ENCODE results near the gene NEK2.

NEK2 gene

DNA sequence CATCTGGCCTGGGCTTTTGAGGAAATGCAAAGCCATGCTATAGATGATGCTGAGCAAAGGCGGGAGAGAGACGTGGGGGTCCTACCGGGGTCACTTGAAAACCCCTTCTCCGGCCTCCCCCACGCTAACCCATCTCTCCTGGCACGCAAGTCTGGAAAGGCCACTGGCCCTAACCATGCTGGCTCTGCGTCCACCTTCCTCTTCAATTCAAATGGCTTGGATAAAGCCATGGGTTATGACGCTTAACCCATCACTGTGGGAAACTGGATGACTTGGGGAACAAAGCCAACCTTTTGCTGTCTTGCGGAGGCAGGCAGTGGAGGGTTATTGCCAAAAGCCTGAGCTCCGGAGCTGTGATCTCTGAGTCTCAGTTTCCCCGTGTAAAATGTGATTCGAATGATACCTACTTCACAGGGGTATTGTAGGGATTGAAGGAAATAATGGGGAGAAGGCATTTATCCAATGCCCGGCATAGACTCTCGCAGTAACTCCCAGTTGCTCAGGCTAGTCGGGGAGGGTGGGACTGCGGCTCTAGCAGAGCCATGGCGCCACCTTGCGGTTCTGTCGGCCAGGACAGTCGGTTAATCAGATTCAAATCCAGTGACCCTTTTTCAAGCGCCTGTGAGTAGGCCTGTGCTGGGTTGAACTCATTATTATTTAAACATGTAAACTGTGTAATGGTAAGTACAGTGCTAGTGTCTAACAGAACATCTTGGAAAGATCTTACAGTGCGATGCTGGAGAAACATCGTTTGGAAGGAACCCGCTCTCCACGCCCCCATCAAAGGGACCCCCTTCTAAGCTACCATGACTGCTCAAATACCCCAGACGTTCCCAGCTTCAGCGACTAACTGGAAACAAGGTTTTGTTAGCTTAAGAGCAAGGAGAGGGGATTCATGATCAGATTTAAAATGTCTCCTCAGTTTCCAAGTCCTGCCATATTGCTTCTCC, 20.3 kb downstream of the NEK2 start:
- TF ChIP-seq, protein P1, sequence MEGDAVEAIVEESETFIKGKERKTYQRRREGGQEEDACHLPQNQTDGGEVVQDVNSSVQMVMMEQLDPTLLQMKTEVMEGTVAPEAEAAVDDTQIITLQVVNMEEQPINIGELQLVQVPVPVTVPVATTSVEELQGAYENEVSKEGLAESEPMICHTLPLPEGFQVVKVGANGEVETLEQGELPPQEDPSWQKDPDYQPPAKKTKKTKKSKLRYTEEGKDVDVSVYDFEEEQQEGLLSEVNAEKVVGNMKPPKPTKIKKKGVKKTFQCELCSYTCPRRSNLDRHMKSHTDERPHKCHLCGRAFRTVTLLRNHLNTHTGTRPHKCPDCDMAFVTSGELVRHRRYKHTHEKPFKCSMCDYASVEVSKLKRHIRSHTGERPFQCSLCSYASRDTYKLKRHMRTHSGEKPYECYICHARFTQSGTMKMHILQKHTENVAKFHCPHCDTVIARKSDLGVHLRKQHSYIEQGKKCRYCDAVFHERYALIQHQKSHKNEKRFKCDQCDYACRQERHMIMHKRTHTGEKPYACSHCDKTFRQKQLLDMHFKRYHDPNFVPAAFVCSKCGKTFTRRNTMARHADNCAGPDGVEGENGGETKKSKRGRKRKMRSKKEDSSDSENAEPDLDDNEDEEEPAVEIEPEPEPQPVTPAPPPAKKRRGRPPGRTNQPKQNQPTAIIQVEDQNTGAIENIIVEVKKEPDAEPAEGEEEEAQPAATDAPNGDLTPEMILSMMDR (IDR thresholded peaks at IDR 0.05; ENCODE audit: borderline replicate concordance, insufficient read depth, low read depth, low read length): peak; percentile 88
- no peak overlapping the region for H3K4me3 ChIP-seq (ENCODE audit: low read depth, low read length)

DNA sequence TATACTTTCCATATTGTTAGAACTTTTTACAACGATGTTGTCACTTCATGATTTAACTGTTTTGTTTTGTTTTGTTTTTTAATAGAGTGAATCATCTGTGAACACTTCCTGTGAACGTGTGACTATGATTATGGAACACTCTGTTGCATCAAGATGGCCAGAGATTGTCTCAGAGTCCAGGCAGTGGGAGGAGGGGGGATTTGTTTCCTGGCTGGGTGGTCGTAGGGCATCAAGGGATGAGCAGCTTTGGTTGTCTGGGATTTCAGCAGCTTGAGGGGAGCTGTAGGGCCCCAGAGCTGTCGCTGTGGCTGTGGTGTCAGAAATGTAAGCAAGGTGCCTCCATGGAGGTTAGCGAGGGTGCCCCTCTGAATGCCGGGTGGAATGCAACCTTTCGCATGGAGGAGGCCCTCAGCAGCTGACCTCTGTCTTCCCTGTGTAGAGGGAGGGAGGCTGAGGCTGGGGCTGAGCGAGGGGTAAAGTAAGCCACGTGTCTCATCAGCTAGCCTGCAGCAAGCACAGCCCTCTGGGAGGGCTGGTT, 21.4 kb downstream of the NEK2 start:
- no peak overlapping the region for H3K4me3 ChIP-seq (ENCODE audit: low read depth, low read length)
- TF ChIP-seq, protein P1 (IDR thresholded peaks at IDR 0.05; ENCODE audit: borderline replicate concordance, insufficient read depth, low read depth, low read length): no peak

DNA sequence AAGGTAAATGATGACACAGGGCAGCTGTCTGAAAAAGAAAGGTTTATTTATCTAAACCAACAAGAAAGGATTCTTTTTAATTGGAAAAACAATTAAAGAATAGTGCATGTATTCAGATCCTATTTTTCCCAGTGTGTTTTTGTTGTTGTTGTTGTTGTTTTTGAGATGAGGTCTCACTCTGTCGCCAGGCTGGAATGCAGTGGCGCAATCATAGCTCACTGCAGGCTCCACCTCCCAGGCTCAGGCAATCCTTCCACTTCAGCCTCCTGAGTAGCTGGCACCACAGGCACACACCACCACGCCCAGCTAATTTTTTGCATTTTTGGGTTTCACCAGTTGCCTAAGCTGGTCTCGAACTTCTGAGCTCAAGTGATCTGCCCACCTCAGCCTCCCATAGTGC, 22.1 kb downstream of the NEK2 start:
- TF ChIP-seq, protein P1 (IDR thresholded peaks at IDR 0.05; ENCODE audit: borderline replicate concordance, insufficient read depth, low read depth, low read length): no peak
- no peak overlapping the region for H3K4me3 ChIP-seq (ENCODE audit: low read depth, low read length)

DNA sequence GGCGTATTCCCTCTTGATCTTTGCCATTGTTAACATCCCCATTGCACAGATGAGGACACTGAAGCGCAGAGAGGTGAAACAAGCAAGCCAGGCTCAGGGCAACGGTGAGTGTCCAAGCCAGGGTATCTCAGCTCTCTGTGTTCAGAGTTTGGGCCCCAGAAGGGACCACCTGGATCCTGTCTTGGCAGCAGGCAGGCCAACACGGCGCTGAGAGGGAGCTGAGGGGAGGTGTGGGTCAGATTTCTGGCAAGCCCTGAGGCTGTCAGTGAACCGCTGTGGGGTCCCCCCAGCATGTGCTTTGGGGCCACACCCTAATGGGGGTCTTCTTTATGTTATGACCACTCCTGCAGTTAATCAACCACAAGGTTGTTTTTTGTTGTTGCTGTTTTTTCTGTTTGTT, 23.1 kb downstream of the NEK2 start:
- no peak overlapping the region for H3K4me3 ChIP-seq (ENCODE audit: low read depth, low read length)
- TF ChIP-seq, protein P1 (IDR thresholded peaks at IDR 0.05; ENCODE audit: borderline replicate concordance, insufficient read depth, low read depth, low read length): no peak

DNA sequence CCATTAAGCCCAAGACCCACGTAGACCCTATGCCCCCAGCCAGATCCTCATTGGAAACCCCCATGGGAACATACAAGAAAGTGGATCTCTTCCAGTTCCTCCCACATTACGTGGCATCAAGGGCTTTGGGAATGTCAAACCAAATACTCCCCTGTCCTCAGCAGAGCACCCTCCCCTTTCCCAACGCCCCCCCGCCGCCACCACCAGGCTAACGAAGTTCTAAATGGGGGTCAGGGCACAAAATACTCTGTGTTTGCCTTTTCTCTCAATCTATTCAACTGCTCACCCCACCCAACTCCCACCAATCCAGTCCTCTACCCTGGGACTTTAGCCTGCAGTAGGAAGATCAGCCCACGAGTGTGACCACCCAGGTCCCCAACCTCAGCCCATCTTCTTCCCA, 24.5 kb downstream of the NEK2 start:
- H3K4me3 ChIP-seq (ENCODE audit: low read depth, low read length): no peak overlapping the region
- TF ChIP-seq, protein P1 (IDR thresholded peaks at IDR 0.05; ENCODE audit: borderline replicate concordance, insufficient read depth, low read depth, low read length): no peak

DNA sequence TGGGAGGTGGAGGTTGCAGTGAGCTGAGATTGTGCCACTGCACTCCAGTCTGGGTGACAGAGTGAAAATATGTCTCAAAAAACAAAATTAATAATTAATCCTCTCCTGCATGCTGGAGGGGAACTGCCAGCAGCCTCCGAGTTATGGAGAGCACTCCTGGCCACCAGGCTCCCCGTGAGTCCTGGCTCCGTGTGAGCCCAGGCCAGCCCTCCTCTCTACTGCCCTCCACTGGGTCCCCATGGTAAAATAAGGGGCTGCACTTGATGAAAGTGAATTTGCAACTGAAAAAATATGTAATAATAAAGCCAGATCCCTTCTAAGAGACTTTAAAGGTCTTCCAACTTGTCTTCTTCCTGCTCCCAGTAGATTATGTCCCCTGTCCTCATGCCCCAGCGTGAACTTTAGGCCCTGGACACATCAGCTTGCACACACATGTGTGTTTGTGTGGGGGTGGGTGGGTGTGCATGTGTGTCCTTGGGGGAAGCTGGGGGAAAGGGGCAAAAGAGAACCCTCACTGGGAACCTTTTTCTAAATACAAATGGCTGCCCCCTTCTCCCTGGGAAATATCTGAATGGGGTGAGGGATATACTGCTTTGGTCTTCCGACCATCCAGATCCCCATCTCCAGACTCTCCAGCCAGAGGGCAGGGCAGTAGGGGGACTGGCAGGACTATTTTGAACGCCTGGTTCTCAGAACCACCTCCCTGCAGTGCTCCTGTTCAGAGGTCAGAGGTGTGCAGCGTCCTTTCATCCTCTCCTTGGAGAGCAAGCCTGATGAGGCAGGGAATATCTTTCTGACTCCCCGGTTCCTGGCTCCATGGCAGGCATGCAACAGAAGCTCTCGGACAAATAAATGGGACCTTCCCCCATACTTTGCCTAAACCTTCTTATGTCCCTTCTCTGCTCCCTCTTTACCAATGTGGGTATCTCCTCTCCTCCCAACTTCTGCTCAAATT, 26.2 kb downstream of the NEK2 start:
- TF ChIP-seq, protein P1 (IDR thresholded peaks at IDR 0.05; ENCODE audit: borderline replicate concordance, insufficient read depth, low read depth, low read length): peak; percentile 64
- no peak overlapping the region for H3K4me3 ChIP-seq (ENCODE audit: low read depth, low read length)

Data from GM12875 (cell line).